Measurements from ENCODE around the gene PPP1R8. TPM values are rescaled to one million over a fixed set of nuclear protein-coding genes. Genes with fewer than 3 reads are reported as not detected.

Gene PPP1R8
- total and polyA plus RNA-seq, 2 of the 8 experiments (the other 6 are each of a cell fraction or from before 2014, with no cell fraction given): 33.4 to 51.8 TPM

- no peak overlapping the region for H4K91ac ChIP-seq (replicated peaks; ENCODE audit: insufficient read length, low read length)
- CTCF ChIA-PET (ENCODE audit: partially characterized antibody): no interaction called here
Observed at GRCh38 chr1:27861436-27861835, 30.9 kb downstream of the PPP1R8 start.

More at GRCh38 chr1:27861436-27861835, 30.9 kb downstream of the PPP1R8 start:
- Histone ChIP-seq H3K14ac (ENCODE audit: insufficient read length) (no peak overlapping the region), H2BK5ac (ENCODE audit: low read depth, low read length) (no peak overlapping the region), H2BK120ac (replicated peaks; ENCODE audit: low read depth, low read length) (no peak overlapping the region), H2BK12ac (ENCODE audit: low read depth, low read length) (no peak overlapping the region), H4K20me1 (replicated peaks in 1 of 2; ENCODE audit: control insufficient read depth in 1 of 2, insufficient read depth in 2 of 2, low read length in 2 of 2) (no peaks in the 10 kb centered on the region), H3K23me2 (ENCODE audit: low read depth, low read length) (no peaks in the 10 kb centered on the region), H2AK5ac (ENCODE audit: low read depth, low read length) (no peak overlapping the region), H2BK15ac (ENCODE audit: low read length) (no peak overlapping the region), H3K79me2 (ENCODE audit: control insufficient read depth in 1 of 2, insufficient read depth in 2 of 2, low read length in 2 of 2) (no peaks in the 10 kb centered on the region), H3K56ac (replicated peaks; ENCODE audit: insufficient read length, low read depth, low read length) (no peak overlapping the region), H4K8ac (ENCODE audit: extremely low read depth, insufficient read depth, low read length) (no peak overlapping the region), H3K9ac (replicated peaks in 1 of 4; ENCODE audit: extremely low read depth in 1 of 4, low read depth in 3 of 4, low read length in 3 of 4) (no peak overlapping the region), H3K36me3 (ENCODE audit: control insufficient read depth in 2 of 4, insufficient read depth in 4 of 4, low read length in 3 of 4) (no peaks in the 10 kb centered on the region), H3K4me3 (ENCODE audit: extremely low read depth in 1 of 4, insufficient read depth in 2 of 4, low read depth in 3 of 4, low read length in 4 of 4) (no peak overlapping the region), H3K4ac (replicated peaks; ENCODE audit: insufficient read length, low read depth, low read length) (no peak overlapping the region), H3K27ac (ENCODE audit: low read depth, low read length) (no peak overlapping the region), H2AFZ (ENCODE audit: low read length) (no peak overlapping the region), H4K5ac (ENCODE audit: insufficient read length, low read depth, low read length) (no peak overlapping the region), H3K27me3 (replicated peaks in 1 of 4; ENCODE audit: control insufficient read depth in 3 of 4, extremely low read depth in 1 of 4, insufficient read depth in 3 of 4, low read length in 3 of 4) (no peaks in the 10 kb centered on the region), H3K9me3 (ENCODE audit: insufficient read depth in 2 of 2, low read depth in 1 of 2, low read length in 1 of 2) (no peaks in the 10 kb centered on the region), H3K4me1 (replicated peaks in 1 of 4; ENCODE audit: control insufficient read depth in 3 of 4, insufficient read depth in 4 of 4, low read length in 3 of 4) (no peaks in the 10 kb centered on the region; a peak in 1 of 7 replicates), H3K4me2 (ENCODE audit: insufficient read depth in 1 of 2, low read depth in 2 of 2, low read length in 2 of 2) (no peak overlapping the region), H3K18ac (ENCODE audit: extremely low read depth, low read length) (no peak overlapping the region), H3K23ac (ENCODE audit: insufficient read length) (no peak overlapping the region), H3K79me1 (ENCODE audit: low read depth, low read length) (no peaks in the 10 kb centered on the region), H2BK20ac (ENCODE audit: low read length) (no peak overlapping the region)
- TF ChIP-seq TAF7 (optimal IDR thresholded peaks at IDR 0.05; ENCODE audit: borderline replicate concordance, low read depth, low read length) (no peak), ZNF274 (IDR thresholded peaks at IDR 0.05; ENCODE audit: borderline replicate concordance, extremely low read depth, low read length) (no peak), BCL11A (IDR thresholded peaks at IDR 0.05; ENCODE audit: low read depth in 2 of 2, low read length in 2 of 2) (no peak)
- POLR2A ChIA-PET (ENCODE audit: partially characterized antibody): no interaction called here
- FAIRE-seq (no peak), DNase-seq (ENCODE audit: low read depth in 1 of 2, low spot score in 2 of 2) (no peak)
- 96% methylated on average over 10 of the region's 10 CpGs; no CpG with 5 or more reads in 1 of the 2 experiments for WGBS, 2 experiments (ENCODE audit: extremely low coverage in 1 of 2, insufficient coverage in 1 of 2, insufficient read length in 1 of 2, insufficient replicate concordance in 2 of 2, low coverage in 1 of 2, low lambda C conversion rate in 2 of 2, missing lambda C conversion rate in 1 of 2)

All from H1 (cell line).